Measurements from ENCODE around the gene CLEC11A. TPM values are rescaled to one million over a fixed set of nuclear protein-coding genes. Genes with fewer than 3 reads are reported as not detected.

Gene CLEC11A
- total and polyA plus RNA-seq, 2 of the 8 experiments (the other 6 are each of a cell fraction or from before 2014, with no cell fraction given): 4.3 to 17.4 TPM

DNA sequence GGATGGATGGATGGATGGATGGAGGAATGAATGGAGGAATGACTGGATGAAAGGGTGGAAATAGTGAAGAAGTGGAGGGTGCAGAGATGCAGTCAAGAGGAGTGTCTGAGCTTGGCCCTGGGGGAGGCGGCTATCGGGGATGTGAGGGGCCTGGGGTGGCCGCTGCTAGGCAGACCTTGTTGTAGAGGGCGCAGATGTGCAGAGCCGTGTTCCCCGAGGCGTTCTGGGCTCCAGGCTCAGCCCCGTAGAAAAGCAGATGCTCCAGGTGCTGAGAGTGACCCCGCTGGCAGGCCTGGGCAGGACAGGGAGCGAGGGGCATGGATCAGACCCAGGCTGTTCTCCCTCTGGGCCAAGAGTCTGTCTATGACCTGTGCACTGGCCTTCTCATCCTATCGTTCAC is 12.0 kb upstream of the CLEC11A start:
- no peak overlapping the region for H4K91ac ChIP-seq (replicated peaks; ENCODE audit: insufficient read length, low read length)
- TF ChIP-seq KDM1A (IDR thresholded peaks at IDR 0.05; ENCODE audit: borderline replicate concordance, low read length): no peak
- no peak for TF ChIP-seq BRCA1 (IDR thresholded peaks at IDR 0.05; ENCODE audit: low read depth, low read length)
- no peak for TF ChIP-seq ZNF274 (IDR thresholded peaks at IDR 0.05; ENCODE audit: borderline replicate concordance, extremely low read depth, low read length)
- TF ChIP-seq RAD21 (IDR thresholded peaks at IDR 0.05 in 1 of 2, conservative IDR thresholded peaks at IDR 0.05 in 1 of 2; ENCODE audit: low read depth in 2 of 2, low read length in 2 of 2): no peak; a peak in 1 of 4 replicates
- TF ChIP-seq, protein P1, sequence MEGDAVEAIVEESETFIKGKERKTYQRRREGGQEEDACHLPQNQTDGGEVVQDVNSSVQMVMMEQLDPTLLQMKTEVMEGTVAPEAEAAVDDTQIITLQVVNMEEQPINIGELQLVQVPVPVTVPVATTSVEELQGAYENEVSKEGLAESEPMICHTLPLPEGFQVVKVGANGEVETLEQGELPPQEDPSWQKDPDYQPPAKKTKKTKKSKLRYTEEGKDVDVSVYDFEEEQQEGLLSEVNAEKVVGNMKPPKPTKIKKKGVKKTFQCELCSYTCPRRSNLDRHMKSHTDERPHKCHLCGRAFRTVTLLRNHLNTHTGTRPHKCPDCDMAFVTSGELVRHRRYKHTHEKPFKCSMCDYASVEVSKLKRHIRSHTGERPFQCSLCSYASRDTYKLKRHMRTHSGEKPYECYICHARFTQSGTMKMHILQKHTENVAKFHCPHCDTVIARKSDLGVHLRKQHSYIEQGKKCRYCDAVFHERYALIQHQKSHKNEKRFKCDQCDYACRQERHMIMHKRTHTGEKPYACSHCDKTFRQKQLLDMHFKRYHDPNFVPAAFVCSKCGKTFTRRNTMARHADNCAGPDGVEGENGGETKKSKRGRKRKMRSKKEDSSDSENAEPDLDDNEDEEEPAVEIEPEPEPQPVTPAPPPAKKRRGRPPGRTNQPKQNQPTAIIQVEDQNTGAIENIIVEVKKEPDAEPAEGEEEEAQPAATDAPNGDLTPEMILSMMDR (IDR thresholded peaks at IDR 0.05; ENCODE audit: control extremely low read depth in 1 of 3, insufficient read depth in 1 of 3, low read depth in 1 of 3, low read length in 3 of 3): peak in 1 of 3 experiments; percentile 15; a peak in 1 of 4 replicates
- H3K27ac ChIP-seq (ENCODE audit: low read depth, low read length): no peak overlapping the region
- H3K14ac ChIP-seq (ENCODE audit: insufficient read length): no peak overlapping the region
- H2AK5ac ChIP-seq (ENCODE audit: low read depth, low read length): no peak overlapping the region
- no peak overlapping the region for H3K23ac ChIP-seq (ENCODE audit: insufficient read length)
- DNase-seq (ENCODE audit: low read depth in 1 of 2, low spot score in 2 of 2): no peak
- POLR2A ChIA-PET (ENCODE audit: partially characterized antibody): interaction anchor here (1.3 kb wide), 1 partner anchor 18 kb away, joined by 3 read pairs; no protein-coding TSS in a partner anchor
- H3K4me1 ChIP-seq (replicated peaks in 1 of 4; ENCODE audit: control insufficient read depth in 3 of 4, insufficient read depth in 4 of 4, low read length in 3 of 4): peaks cover 0 to 2% (median 0%) of the 10 kb centered on the region in 4 experiments; a peak in 2 of 7 replicates
- no peak overlapping the region for H2BK20ac ChIP-seq (ENCODE audit: low read length)
- H3K79me1 ChIP-seq (ENCODE audit: low read depth, low read length): no peaks in the 10 kb centered on the region; the same call in 1 of the 2 replicates
- no peak overlapping the region for H4K5ac ChIP-seq (ENCODE audit: insufficient read length, low read depth, low read length)
- H2AFZ ChIP-seq (ENCODE audit: low read length): no peak overlapping the region
- peaks cover 0 to 2% (median 0%) of the 10 kb centered on the region in 4 experiments; a peak in 3 of 7 replicates for H3K27me3 ChIP-seq (replicated peaks in 1 of 4; ENCODE audit: control insufficient read depth in 3 of 4, extremely low read depth in 1 of 4, insufficient read depth in 3 of 4, low read length in 3 of 4)
- no peak overlapping the region for H2BK12ac ChIP-seq (ENCODE audit: low read depth, low read length)
- CTCF ChIA-PET (ENCODE audit: partially characterized antibody): interaction anchor here (0.6 to 2.9 kb wide), 7 partner anchors 8 to 301 kb away, joined by 3 to 23 read pairs (median 7); partner anchors contain the start of genes CLEC11A and SHANK1
- H2BK5ac ChIP-seq (ENCODE audit: low read depth, low read length): no peak overlapping the region
- H2BK15ac ChIP-seq (ENCODE audit: low read length): no peak overlapping the region
- no peak overlapping the region for H3K56ac ChIP-seq (replicated peaks; ENCODE audit: insufficient read length, low read depth, low read length)
- no peak overlapping the region for H3K9ac ChIP-seq (replicated peaks in 1 of 4; ENCODE audit: extremely low read depth in 1 of 4, low read depth in 3 of 4, low read length in 3 of 4)
- no peak overlapping the region for H4K8ac ChIP-seq (ENCODE audit: extremely low read depth, insufficient read depth, low read length)
- no peaks in the 10 kb centered on the region; the same call in 1 of the 2 replicates for H3K23me2 ChIP-seq (ENCODE audit: low read depth, low read length)
- no peak overlapping the region for H3K18ac ChIP-seq (ENCODE audit: extremely low read depth, low read length)
- H3K4ac ChIP-seq (replicated peaks; ENCODE audit: insufficient read length, low read depth, low read length): no peak overlapping the region
- H4K20me1 ChIP-seq (replicated peaks in 1 of 2; ENCODE audit: control insufficient read depth in 1 of 2, insufficient read depth in 2 of 2, low read length in 2 of 2): peaks cover 2% of the 10 kb centered on the region in 2 experiments
- H3K4me2 ChIP-seq (ENCODE audit: insufficient read depth in 1 of 2, low read depth in 2 of 2, low read length in 2 of 2): no peak overlapping the region
- FAIRE-seq: no peak
- H3K9me3 ChIP-seq (ENCODE audit: insufficient read depth in 2 of 2, low read depth in 1 of 2, low read length in 1 of 2): no peaks in the 10 kb centered on the region
- no peak overlapping the region for H3K4me3 ChIP-seq (ENCODE audit: extremely low read depth in 1 of 4, insufficient read depth in 2 of 4, low read depth in 3 of 4, low read length in 4 of 4)
- no peaks in the 10 kb centered on the region for H3K79me2 ChIP-seq (ENCODE audit: control insufficient read depth in 1 of 2, insufficient read depth in 2 of 2, low read length in 2 of 2)
- WGBS, 2 experiments (ENCODE audit: extremely low coverage in 1 of 2, insufficient coverage in 1 of 2, insufficient read length in 1 of 2, insufficient replicate concordance in 2 of 2, low coverage in 1 of 2, low lambda C conversion rate in 2 of 2, missing lambda C conversion rate in 1 of 2): 85% methylated on average over 7 of the region's 11 CpGs; no CpG with 5 or more reads in 1 of the 2 experiments
- H2BK120ac ChIP-seq (replicated peaks; ENCODE audit: low read depth, low read length): no peak overlapping the region
- H3K36me3 ChIP-seq (ENCODE audit: control insufficient read depth in 2 of 4, insufficient read depth in 4 of 4, low read length in 3 of 4): no peaks in the 10 kb centered on the region; a peak in 2 of 8 replicates
